CD4-positive, alpha-beta T cell treated with Interleukin-12 subunit alpha and Interleukin-12 subunit beta, for 1 hour (primary cell): ENCODE measurements around the gene YEATS2.

Experiments used
- DNase-seq: peaks from one replicate; pipeline ENCODE4 v3.0.0-alpha.2; 2020

The YEATS2 gene

GRCh38 chr3:183815563-183815940 is 118.0 kb downstream of the YEATS2 start:
- peak; percentile 33 for DNase-seq

- DNase-seq: no peak
These were observed 118.4 kb downstream of the YEATS2 start for GRCh38 chr3:183815951-183816475.

GRCh38 chr3:183816681-183817510 is 119.3 kb downstream of the YEATS2 start:
- DNase-seq: no peak

GRCh38 chr3:183817639-183818038 is 120.0 kb downstream of the YEATS2 start:
- DNase-seq: no peak

GRCh38 chr3:183818041-183818620 is 120.5 kb downstream of the YEATS2 start:
- DNase-seq: no peak

GRCh38 chr3:183818706-183819624 is 121.4 kb downstream of the YEATS2 start:
- DNase-seq: no peak

- no peak for DNase-seq
These were observed 122.2 kb downstream of the YEATS2 start for GRCh38 chr3:183819831-183820230.

- DNase-seq: no peak
These were observed 125.0 kb downstream of the YEATS2 start for GRCh38 chr3:183822631-183823030.

GRCh38 chr3:183823963-183824362 is 126.4 kb downstream of the YEATS2 start:
- no peak for DNase-seq

GRCh38 chr3:183824761-183825455 is 127.3 kb downstream of the YEATS2 start:
- peak; percentile 18 for DNase-seq

- DNase-seq: peak; percentile 51
These were observed 128.0 kb downstream of the YEATS2 start, which contains the start of gene MAP6D1 for GRCh38 chr3:183825456-183826161. TSS of gene MAP6D1 (minus strand) at chr3:183825577. CDS start at chr3:183825547, 30 bp downstream.

- DNase-seq: no peak
These were observed 129.1 kb downstream of the YEATS2 start for GRCh38 chr3:183826448-183827250.

GRCh38 chr3:183827809-183828537 is 130.4 kb downstream of the YEATS2 start:
- no peak for DNase-seq

- DNase-seq: no peak
These were observed 130.9 kb downstream of the YEATS2 start for GRCh38 chr3:183828538-183828870.

- no peak for DNase-seq
These were observed 131.9 kb downstream of the YEATS2 start for GRCh38 chr3:183829466-183829865.

GRCh38 chr3:183830187-183830586 is 132.6 kb downstream of the YEATS2 start:
- DNase-seq: no peak

- no peak for DNase-seq
These were observed 135.9 kb downstream of the YEATS2 start for GRCh38 chr3:183833516-183833915.

GRCh38 chr3:183837390-183837789 is 139.8 kb downstream of the YEATS2 start:
- no peak for DNase-seq

GRCh38 chr3:183837894-183838293 is 140.3 kb downstream of the YEATS2 start:
- no peak for DNase-seq

GRCh38 chr3:183839751-183840150 is 142.2 kb downstream of the YEATS2 start:
- no peak for DNase-seq
